22Rv1 (cell line): Measurements from ENCODE around the gene ANKRD6.

Source experiments
- ZFX ChIP-seq: fragments of 450-650 bp; IDR thresholded peaks from 2 replicates; pipeline ENCODE4 v1.6.1; 2017; ENCODE audit warnings: antibody characterized with exemption, borderline replicate concordance
- TF ChIP-seq, protein P1 (sequence below): fragments of 450-650 bp; IDR thresholded peaks from 2 replicates; pipeline ENCODE4 v1.5.1; 2017; ENCODE audit warnings: mild to moderate bottlenecking

DNA sequence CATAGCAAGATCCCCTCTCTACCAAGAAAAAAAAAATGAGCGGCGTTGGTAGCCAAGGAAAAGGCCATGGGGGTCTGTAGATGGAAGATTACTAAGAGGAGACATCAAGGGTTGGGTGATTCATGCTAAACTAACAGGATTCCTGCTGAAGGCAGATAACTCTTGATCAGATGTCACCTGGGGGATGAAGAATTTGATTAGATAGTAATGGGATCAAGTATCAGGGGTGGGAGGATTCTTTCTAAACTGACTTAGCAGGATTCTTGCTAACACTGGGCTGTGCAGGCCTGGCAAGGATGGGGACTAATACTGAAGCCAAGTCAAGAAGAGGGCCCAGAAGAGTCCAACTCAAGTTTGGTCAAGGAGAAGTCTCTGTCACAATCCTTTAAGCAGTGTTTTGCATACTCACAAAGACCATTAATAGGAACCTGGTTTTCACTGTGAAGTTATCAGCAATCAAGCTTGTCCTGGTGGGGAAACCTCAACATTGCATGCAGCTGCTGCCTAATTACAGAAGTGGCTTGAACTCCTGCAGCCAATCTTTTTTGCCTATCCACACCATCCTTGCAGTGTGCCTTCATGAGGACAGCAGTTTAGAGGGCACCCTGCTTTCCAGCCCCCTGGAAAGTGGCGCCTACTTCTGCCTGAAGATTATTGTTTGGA is 61.3 kb downstream of the ANKRD6 start:
- TF ChIP-seq, protein P1, sequence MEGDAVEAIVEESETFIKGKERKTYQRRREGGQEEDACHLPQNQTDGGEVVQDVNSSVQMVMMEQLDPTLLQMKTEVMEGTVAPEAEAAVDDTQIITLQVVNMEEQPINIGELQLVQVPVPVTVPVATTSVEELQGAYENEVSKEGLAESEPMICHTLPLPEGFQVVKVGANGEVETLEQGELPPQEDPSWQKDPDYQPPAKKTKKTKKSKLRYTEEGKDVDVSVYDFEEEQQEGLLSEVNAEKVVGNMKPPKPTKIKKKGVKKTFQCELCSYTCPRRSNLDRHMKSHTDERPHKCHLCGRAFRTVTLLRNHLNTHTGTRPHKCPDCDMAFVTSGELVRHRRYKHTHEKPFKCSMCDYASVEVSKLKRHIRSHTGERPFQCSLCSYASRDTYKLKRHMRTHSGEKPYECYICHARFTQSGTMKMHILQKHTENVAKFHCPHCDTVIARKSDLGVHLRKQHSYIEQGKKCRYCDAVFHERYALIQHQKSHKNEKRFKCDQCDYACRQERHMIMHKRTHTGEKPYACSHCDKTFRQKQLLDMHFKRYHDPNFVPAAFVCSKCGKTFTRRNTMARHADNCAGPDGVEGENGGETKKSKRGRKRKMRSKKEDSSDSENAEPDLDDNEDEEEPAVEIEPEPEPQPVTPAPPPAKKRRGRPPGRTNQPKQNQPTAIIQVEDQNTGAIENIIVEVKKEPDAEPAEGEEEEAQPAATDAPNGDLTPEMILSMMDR: no peak
- no peak for TF ChIP-seq ZFX
